Neural crest cell (in vitro differentiated cells): ENCODE data around the gene SNX14. TPM values are rescaled to one million over a fixed set of nuclear protein-coding genes. Genes with fewer than 3 reads are reported as not detected.
A peak's percentile ranks its signal among the peaks of the same experiment; 100 is the strongest.
"Not testable (repeated sequence)": the region's sequence is repeated elsewhere in the genome, so short reads cannot be mapped to it uniquely, and the experiment has no call there.

Experiments used
- DNase-seq: peaks from one replicate; pipeline ENCODE4 v3.0.0; 2021; ENCODE audit warnings: low read depth, mixed read lengths, low spot score
- H3K27ac Mint-ChIP-seq: one replicate; pipeline ENCODE4 v1.8.0; 2021; ENCODE audit warnings: mild to moderate bottlenecking, mixed read lengths; ENCODE audit not compliant: unreplicated experiment
- H3K27me3 Mint-ChIP-seq: 2 replicates; pipeline ENCODE4 v1.8.0; 2021; ENCODE audit warnings: low read depth, mild to moderate bottlenecking, mixed read lengths
- H3K36me3 Mint-ChIP-seq: 2 replicates; pipeline ENCODE4 v1.8.0; 2021; ENCODE audit warnings: low read depth, mild to moderate bottlenecking, mixed read lengths
- H3K4me1 Mint-ChIP-seq: 2 replicates; pipeline ENCODE4 v1.8.0; 2021; ENCODE audit warnings: mixed read lengths
- H3K4me3 Mint-ChIP-seq: one replicate; pipeline ENCODE4 v1.8.0; 2021; ENCODE audit warnings: mild to moderate bottlenecking, mixed read lengths
- H3K9me3 Mint-ChIP-seq: 2 replicates; pipeline ENCODE4 v1.8.0; 2021; ENCODE audit warnings: mixed read lengths
- CTCF ChIP-seq: fragments of 200-600 bp; sonication (generic); conservative IDR thresholded peaks from 2 replicates; pipeline ENCODE4 v1.5.0; 2021; ENCODE audit warnings: antibody characterized with exemption, mild to moderate bottlenecking
- total RNA-seq: library from RNA; stranded (reverse); gene quantifications from 2 replicates; pipeline ENCODE4 v1.2.1, GENCODE V29; 2021

The SNX14 gene
- total RNA-seq, 1 donor from 2014 or later = 56.4 TPM

- peak overlapping the region; percentile 86 for H3K27ac Mint-ChIP-seq
- no peak for TF ChIP-seq CTCF
- H3K4me1 Mint-ChIP-seq = peaks cover 62% of the 10 kb centered on the region
- H3K9me3 Mint-ChIP-seq = no peaks in the 10 kb centered on the region
- peaks cover 43% of the 10 kb centered on the region for H3K36me3 Mint-ChIP-seq
- DNase-seq = no peak
- H3K4me3 Mint-ChIP-seq = peak overlapping the region; percentile 94
- H3K27me3 Mint-ChIP-seq = no peaks in the 10 kb centered on the region
These were observed 47.2 kb upstream of the SNX14 start for GRCh38 chr6:85640821-85641220.

- peaks cover 47% of the 10 kb centered on the region for H3K4me1 Mint-ChIP-seq
- H3K4me3 Mint-ChIP-seq = peak overlapping the region; percentile 5
- H3K27me3 Mint-ChIP-seq = no peaks in the 10 kb centered on the region
- H3K36me3 Mint-ChIP-seq = peaks cover 45% of the 10 kb centered on the region
- no peak overlapping the region for H3K27ac Mint-ChIP-seq
- no peak for DNase-seq
- no peaks in the 10 kb centered on the region for H3K9me3 Mint-ChIP-seq
- TF ChIP-seq CTCF = no peak
These were observed 43.9 kb upstream of the SNX14 start for GRCh38 chr6:85637579-85637978.

GRCh38 chr6:85632164-85632942, 38.7 kb upstream of the SNX14 start:
- H3K4me3 Mint-ChIP-seq = no peak overlapping the region
- H3K36me3 Mint-ChIP-seq = peaks cover 26% of the 10 kb centered on the region
- no peaks in the 10 kb centered on the region for H3K9me3 Mint-ChIP-seq
- H3K27ac Mint-ChIP-seq = no peak overlapping the region
- no peak for DNase-seq
- peaks cover 15% of the 10 kb centered on the region for H3K4me1 Mint-ChIP-seq
- H3K27me3 Mint-ChIP-seq = no peaks in the 10 kb centered on the region
- no peak for TF ChIP-seq CTCF

- H3K4me1 Mint-ChIP-seq, H3K9me3 Mint-ChIP-seq, H3K27me3 Mint-ChIP-seq, DNase-seq, H3K27ac Mint-ChIP-seq, H3K4me3 Mint-ChIP-seq: not testable (repeated sequence)
- H3K36me3 Mint-ChIP-seq = peaks cover 18% of the 10 kb centered on the region
These were observed 37.5 kb upstream of the SNX14 start for GRCh38 chr6:85631117-85631516.

GRCh38 chr6:85628353-85628752, 34.7 kb upstream of the SNX14 start:
- no peak overlapping the region for H3K4me3 Mint-ChIP-seq
- no peak for DNase-seq
- peaks cover 14% of the 10 kb centered on the region for H3K4me1 Mint-ChIP-seq
- TF ChIP-seq CTCF = no peak
- H3K27me3 Mint-ChIP-seq = no peaks in the 10 kb centered on the region
- H3K36me3 Mint-ChIP-seq = peaks cover 16% of the 10 kb centered on the region
- no peak overlapping the region for H3K27ac Mint-ChIP-seq
- H3K9me3 Mint-ChIP-seq = no peaks in the 10 kb centered on the region

- Mint-ChIP-seq H3K27me3 (no peaks in the 10 kb centered on the region), H3K9me3 (no peaks in the 10 kb centered on the region), H3K27ac (no peak overlapping the region), H3K4me3 (no peak overlapping the region), H3K4me1 (peaks cover 6% of the 10 kb centered on the region), H3K36me3 (peaks cover 33% of the 10 kb centered on the region)
- TF ChIP-seq CTCF = no peak
- no peak for DNase-seq
These were observed 26.6 kb upstream of the SNX14 start for GRCh38 chr6:85620308-85620707.
